ENCODE measurements around the gene CIDEA. TPM values are rescaled to one million over a fixed set of nuclear protein-coding genes. Genes with fewer than 3 reads are reported as not detected.

Gene CIDEA
- total RNA-seq, 1 experiment from 2014 or later: not detected

DNA sequence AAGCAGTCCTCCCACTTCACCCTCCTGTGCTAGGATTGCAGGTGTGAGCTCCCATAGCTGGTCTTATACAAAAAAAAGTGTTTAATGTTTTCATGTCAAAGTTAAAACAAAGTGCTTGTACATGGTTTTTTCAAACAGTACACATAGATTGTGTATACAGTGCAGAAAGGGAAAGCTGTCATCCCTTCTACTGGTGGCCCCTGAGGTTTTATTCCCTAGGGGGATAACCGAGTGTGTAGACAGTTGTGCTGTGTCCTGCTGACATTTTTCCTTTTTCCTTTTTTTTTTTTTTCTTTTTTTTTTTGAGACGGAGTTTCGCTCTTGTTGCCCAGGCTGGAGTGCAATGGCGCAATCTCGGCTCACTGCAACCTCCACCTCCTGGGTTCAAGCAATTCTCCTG, 64.7 kb downstream of the CIDEA start:
- DNase-seq (ENCODE audit: low read depth): no peak

DNA sequence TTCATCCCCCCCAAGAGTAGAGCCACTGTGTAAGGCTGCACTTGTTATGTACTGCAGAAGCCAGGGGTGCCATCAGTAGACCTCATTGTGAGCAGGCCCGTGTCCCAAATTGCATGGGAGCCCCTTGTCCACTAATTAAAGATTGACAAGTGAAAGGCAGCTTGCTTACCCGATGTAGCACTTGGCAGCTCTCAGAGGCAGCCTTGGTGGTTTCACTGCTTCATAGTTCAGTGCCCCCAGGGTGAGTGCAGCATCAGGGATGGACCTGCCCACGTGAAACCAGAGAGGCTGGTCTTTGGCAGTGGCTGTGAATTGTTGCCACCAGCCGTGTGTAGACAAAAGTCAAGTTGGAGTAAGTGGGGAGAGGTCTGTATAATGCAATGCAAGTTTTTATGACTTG, 67.2 kb downstream of the CIDEA start:
- peak; percentile 69 for DNase-seq (ENCODE audit: low read depth)

DNA sequence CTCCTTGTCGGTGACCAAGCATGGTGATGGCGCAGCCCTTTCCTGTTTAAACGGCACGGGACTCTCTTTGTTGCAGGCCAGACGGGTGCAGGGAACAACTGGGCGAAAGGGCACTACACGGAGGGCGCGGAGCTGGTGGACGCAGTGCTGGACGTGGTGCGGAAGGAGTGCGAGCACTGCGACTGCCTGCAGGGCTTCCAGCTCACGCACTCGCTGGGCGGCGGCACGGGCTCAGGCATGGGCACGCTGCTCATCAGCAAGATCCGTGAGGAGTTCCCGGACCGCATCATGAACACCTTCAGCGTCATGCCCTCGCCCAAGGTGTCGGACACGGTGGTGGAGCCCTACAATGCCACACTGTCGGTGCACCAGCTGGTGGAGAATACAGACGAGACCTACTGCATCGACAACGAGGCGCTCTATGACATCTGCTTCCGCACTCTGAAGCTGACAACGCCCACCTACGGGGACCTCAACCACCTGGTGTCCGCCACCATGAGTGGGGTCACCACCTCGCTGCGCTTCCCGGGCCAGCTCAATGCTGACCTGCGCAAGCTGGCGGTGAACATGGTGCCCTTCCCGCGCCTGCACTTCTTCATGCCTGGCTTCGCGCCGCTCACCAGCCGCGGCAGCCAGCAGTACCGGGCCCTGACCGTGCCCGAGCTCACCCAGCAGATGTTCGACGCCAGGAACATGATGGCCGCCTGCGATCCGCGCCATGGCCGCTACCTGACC, 71.0 kb downstream of the CIDEA start:
- no peak for DNase-seq (ENCODE audit: low read depth)

DNA sequence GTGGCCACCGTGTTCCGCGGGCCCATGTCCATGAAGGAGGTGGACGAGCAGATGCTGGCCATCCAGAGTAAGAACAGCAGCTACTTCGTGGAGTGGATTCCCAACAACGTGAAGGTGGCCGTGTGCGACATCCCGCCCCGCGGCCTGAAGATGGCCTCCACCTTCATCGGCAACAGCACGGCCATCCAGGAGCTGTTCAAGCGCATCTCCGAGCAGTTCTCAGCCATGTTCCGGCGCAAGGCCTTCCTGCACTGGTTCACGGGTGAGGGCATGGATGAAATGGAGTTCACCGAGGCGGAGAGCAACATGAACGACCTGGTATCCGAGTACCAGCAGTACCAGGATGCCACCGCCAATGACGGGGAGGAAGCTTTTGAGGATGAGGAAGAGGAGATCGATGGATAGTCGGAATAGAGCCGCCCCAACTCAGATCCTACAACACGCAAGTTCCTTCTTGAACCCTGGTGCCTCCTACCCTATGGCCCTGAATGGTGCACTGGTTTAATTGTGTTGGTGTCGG, 71.6 kb downstream of the CIDEA start:
- no peak for DNase-seq (ENCODE audit: low read depth)

DNA sequence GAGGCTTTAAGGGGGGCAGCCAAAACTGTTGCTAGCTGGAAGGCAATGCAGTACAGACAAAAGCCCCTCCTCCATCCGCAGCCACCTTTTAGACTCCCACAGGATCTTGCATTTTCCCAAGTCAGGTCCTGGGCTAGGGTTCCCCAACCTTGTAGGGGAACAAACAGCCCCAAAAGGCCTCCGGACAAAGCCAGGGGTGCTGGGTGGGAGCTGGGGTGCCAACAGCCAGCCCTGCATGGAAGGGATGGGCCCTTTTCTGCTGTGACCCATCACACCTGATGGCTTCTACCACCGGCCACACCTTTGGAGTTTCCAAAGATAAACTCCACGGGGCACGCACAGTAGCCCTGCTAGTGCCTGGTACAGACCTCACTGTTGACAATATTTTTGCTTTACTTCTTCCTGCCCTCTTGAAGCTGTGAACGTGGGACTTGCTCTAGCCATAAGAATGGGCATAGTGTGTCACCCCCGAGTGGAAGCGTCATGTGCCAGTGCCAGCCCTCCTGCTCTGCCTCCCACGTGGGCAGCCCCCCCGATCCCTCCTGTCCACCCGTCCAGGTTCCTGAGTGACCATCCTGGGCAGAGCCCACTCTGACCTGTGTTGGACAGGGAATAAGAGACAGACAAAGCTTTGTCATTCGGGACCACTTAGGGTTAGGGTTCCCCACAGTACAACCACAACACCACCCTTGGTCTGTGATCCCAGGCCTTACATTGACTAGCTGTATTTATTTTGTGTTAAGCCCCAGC, 72.7 kb downstream of the CIDEA start:
- no peak for DNase-seq (ENCODE audit: low read depth)

Other genes starting within 250 kb of the CIDEA start
- not detected in 2 replicates for gene ANKRD62, start 160.5 kb upstream of the CIDEA start, total RNA-seq (2014; rRNA removed; shearing (Covaris generic))
- 522 and 588 TPM in 2 replicates for gene TUBB6, start 53.9 kb downstream of the CIDEA start, total RNA-seq (2014; rRNA removed; shearing (Covaris generic))
- 29.2 and 35.7 TPM in 2 replicates for gene AFG3L2, start 122.9 kb downstream of the CIDEA start, total RNA-seq (2014; rRNA removed; shearing (Covaris generic))
- gene PRELID3A, start 153.6 kb downstream of the CIDEA start, total RNA-seq (2014; rRNA removed; shearing (Covaris generic)): 3.5 and 4.4 TPM in 2 replicates